Jurkat, Clone E6-1 (cell line): ENCODE data around the gene OR4X2. TPM values are rescaled to one million over a fixed set of nuclear protein-coding genes. Genes with fewer than 3 reads are reported as not detected.
"Not testable (repeated sequence)": the region's sequence is repeated elsewhere in the genome, so short reads cannot be mapped to it uniquely, and the experiment has no call there.

Source experiments
- DNase-seq: peaks from one replicate; pipeline ENCODE4 v3.0.0-alpha.2; 2011; ENCODE audit warnings: low read depth, low spot score
- H3K4me3 ChIP-seq: 2 replicates; pipeline ENCODE4 v1.5.1; 2011; ENCODE audit warnings: mild to moderate bottlenecking, low read length, control low read depth, moderate library complexity
- polyA plus RNA-seq: library from polyadenylated mRNA; unstranded; fragments of >200 nt; gene quantifications from one replicate; pipeline ENCODE4 v1.2.1, GENCODE V29; 2012; ENCODE audit warnings: missing spikeins; ENCODE audit not compliant: insufficient read length, insufficient read depth

OR4X2 gene, protein sequence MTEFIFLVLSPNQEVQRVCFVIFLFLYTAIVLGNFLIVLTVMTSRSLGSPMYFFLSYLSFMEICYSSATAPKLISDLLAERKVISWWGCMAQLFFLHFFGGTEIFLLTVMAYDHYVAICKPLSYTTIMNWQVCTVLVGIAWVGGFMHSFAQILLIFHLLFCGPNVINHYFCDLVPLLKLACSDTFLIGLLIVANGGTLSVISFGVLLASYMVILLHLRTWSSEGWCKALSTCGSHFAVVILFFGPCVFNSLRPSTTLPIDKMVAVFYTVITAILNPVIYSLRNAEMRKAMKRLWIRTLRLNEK
- not detected for polyA plus RNA-seq

DNA sequence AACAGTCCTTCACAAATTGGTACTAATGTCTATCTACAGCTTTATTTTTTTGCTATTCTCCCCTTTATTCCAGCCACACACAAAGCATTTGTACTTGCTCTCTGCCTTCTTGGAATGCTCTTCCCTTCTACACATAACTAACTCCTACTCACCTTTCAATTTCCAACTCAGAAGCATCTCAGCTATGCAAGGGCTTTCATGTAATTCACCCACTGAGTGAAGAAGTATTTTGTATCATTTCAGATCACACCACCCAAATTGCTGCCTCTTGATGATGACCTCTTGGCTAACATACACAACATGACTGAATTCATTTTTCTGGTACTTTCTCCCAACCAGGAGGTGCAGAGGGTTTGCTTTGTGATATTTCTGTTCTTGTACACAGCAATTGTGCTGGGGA, at the start of gene OR4X2:
TSS of gene OR4X2 (plus strand) at position 301 of the 400 bp plus-strand sequence. CDS start at position 301, 0 bp downstream.
- no peak for DNase-seq
- H3K4me3 ChIP-seq, result no peak within 1 kb of the TSS

DNA sequence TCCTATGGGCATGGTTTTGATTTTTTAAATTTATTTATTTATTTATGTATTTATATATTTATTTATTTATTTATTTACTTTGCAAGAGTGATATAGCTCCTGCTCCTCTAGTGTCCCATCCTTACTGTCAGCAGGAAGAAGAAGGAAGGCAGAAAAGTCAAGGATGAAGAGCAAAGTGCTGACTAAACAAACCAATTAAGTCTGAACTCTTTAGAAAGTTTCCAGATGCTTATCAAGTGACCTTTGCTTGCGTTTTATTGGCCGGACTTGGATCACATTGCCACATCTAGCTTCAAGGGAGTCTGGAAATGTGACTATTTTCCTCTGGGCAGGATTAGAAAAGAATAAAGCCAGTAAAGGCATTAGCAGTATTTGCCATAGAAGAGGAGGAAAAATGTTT, 37.0 kb upstream of the OR4X2 start:
- no peak for DNase-seq
- H3K4me3 ChIP-seq, result no peak overlapping the region

DNA sequence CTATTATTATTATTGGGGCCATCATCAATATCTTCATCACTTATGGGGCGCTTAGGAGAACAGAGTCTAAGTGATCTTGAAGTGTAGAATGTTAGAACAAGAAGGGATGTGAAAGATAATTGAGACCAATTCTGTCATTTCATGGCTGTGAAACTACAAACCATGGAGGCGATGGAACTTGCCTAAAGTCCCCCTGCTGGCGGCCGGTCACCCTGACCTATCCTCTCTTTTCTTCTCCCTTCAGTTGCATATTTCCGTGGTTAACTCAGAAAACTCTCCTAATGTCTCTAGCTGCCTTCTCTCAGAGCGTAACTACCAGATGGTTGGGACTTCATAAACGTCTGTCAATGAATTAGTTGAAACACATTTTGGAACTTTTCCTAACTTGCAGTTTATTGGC, 34.9 kb upstream of the OR4X2 start:
- DNase-seq, result no peak
- no peak overlapping the region for H3K4me3 ChIP-seq

DNA sequence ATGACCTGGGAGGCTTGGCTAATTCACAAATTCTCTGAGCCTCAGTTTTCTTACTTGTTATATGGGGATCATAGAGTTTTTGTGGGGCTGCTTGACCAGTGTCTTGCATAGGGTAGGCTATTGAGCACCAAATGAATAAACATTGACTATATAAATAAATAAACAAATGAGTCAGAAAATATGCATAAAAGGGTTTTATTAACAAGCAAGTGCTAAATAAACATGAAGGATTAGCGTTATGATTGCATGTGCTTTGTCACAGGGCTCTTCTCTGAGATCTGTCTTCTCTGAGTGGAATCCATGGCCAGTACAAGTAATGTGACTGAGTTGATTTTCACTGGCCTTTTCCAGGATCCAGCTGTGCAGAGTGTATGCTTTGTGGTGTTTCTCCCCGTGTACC, 28.4 kb upstream of the OR4X2 start, which contains the start of gene OR4B1:
TSS of gene OR4B1 (plus strand) at position 301 of the 400 bp plus-strand sequence. CDS start at position 301, 0 bp downstream.
- no peak within 1 kb of the TSS for H3K4me3 ChIP-seq
- no peak for DNase-seq

DNA sequence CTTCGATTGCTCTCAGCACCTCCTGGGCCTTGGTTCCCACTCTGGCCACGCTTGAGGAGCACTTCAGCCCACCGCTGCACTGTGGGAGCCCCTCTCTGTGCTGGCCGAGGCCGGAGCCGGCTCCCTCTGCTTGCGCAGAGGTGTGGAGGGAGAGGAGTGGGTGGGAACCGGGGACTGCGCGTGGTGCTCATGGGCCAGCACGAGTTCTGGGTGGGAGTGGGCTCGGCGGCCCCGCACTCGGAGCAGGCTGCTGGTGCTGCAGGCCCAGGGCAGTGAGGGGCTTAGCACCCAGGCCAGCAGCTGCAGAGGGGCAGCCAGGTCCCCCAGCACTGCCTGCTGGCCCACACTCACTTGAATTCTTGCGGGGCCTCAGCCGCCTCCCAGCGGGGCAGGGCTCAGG, 16.1 kb upstream of the OR4X2 start:
- DNase-seq, result no peak

DNA sequence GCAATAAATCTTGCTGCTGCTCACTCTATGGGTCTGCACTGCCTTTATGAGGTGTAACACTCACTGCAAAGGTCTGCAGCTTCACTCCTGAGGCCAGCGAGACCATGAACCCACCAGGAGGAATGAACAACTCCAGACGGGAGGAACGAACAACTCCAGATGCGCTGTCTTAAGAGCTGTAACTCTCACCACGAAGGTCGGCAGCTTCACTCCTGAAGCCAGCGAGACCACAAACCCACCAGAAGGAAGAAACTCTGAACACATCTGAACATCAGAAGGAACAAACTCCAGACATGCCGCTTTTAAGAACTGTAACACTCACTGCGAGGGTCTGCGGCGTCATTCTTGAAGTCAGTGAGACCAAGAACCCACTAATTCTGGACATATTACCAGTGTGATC, 14.8 kb upstream of the OR4X2 start:
- DNase-seq, H3K4me3 ChIP-seq: not testable (repeated sequence)

More for the DNA sequence above, 16.1 kb upstream of the OR4X2 start:
- H3K4me3 ChIP-seq, result no peak overlapping the region

DNA sequence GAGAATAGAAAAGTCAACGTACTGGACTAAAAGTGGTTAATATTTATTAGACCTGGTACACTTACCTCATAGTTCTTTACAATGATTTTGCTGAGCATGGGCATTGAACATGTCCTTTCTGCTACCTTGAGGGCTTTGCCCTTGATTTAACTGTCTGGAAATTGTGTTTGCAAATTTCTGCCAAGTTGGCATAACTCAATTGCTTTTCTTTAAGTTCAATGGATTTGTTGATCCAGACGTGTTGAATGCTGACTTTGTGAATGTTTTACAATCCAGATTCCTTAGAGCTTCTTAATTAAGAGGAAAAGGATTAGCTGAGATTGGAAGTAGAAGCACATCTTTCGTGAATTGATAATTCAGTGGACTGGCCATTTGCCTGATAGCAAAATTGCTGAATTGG, 7.2 kb upstream of the OR4X2 start:
- DNase-seq, result no peak
- no peak overlapping the region for H3K4me3 ChIP-seq

DNA sequence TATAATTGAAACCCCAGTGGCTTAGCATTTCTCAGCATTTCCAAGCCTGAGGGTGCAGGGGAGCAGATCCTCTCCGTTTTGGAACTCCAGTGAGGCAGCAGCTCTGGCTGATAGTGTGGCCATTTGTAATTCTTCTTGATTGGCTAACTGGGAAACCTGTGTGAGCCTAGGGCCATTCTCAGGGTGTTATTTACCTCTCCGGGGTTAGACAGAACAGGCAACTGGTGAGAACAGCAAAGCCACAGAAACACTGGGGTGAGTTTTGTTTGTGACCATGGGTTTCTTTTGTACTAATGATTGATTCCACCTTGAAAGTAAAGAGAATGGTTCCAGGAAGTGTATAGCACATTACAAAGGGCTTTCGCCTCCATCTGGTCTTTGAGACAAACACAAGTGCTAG, 2.4 kb upstream of the OR4X2 start:
- no peak overlapping the region for H3K4me3 ChIP-seq

DNA sequence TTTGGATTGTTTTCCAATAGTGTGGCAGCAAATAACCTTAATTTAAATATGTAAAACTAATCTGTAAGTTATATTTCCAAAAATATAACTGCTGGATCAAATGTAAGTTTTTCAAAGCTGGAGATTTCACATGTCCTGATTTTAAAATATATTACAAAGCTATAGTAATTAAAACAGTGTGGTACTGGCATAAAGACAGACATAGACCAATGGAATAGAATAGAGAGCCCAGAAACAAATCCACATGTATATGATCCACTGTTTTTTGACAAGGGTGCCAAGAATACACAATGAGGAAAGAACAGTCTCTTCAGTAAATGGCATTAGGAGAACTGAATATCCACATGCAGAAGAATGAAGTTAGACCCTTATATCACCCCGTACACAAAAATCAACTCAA, 4.0 kb downstream of the OR4X2 start:
- H3K4me3 ChIP-seq, result no peak overlapping the region
- DNase-seq, result no peak

More for the DNA sequence above, 2.4 kb upstream of the OR4X2 start:
- DNase-seq, result no peak

DNA sequence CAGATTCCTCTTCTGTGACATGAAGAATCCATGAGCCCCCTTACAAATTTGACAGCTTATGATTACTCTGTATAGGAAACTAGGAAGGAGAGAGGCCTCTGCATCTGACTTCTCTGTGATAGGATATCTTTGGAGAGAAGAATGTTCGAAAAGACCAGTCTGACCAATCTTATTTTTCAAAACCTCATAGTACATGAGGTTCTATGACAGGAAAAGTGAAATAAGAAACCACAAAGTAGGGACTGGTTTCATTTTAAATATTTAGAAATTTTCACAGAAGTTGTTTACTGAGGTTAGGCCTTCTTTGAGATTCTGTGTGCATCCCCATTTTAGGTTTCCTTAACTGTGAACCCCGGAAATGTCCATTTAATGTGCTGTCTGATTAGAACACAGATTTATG, 16.7 kb downstream of the OR4X2 start:
- DNase-seq, result no peak
- no peak overlapping the region for H3K4me3 ChIP-seq

DNA sequence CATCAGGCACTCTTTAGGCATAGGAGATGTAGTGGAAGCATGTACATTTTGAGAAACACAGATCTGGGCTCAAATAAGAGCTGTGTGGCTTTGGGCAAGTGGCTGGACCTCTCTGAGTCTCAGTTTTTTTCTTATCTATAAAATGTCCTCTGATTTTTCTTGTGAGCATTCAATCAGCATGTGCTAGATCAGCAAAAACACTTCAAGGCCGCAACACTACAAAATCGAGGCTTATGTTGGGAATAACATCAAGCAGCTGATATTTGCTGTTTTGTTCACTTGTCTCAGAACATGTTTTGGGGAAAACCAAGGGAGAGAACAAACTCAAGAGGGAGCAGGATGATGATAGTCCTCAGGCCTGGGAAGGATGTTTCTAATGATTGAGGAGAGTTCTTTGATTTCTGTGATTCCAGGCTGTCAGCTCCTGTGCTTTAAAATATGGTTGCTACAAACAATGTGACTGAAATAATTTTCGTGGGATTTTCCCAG, 18.6 kb downstream of the OR4X2 start, which contains the start of gene OR4X1:
TSS of gene OR4X1 (plus strand) at position 439 of the 489 bp plus-strand sequence. CDS start at position 439, 0 bp downstream.
- no peak within 1 kb of the TSS for H3K4me3 ChIP-seq
- DNase-seq, result no peak

DNA sequence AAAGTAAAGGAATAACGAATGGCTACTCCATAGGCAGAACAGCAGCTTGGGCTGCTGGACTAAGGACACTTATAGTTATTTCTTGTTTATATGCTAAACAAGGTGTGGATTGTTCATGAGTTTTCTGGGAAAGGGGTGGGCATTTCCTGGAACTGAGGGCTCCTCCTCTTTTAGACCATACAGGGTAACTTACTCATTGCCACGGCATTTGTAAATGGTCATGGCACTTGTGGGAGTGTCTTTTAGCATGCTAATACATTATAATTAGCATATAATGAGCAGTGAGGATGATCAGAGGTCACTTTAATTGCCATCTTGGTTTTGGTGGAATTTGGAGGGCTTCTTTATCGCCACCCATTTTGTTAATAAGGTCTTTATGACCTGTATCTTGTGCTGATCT, 25.7 kb downstream of the OR4X2 start:
- no peak for DNase-seq
- no peak overlapping the region for H3K4me3 ChIP-seq

DNA sequence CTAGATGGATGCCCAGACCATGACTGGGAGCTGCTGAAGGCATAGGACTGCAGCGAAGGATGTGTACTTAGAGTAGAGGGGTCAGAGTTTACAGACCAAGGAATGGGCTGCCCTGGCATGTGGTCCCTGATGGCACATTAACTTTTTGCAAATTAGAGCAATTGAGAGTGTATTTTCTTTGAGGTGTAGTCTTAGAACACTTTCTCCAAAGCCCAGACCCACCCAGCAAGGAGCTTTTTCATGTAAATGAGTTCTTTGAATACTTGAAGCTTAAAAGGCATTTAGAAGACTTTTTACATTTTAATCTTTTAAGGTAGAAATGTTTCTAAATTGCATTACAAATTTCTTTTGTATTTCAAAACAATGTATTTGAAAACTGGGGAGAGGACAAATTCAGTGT, 27.7 kb downstream of the OR4X2 start:
- no peak for DNase-seq
- H3K4me3 ChIP-seq, result no peak overlapping the region
